Tibial nerve (tissue), 4 donors: Measurements from ENCODE around the gene ADCY2. TPM values are rescaled to one million over a fixed set of nuclear protein-coding genes. Genes with fewer than 3 reads are reported as not detected.

Source experiments
- DNase-seq, 2 donors: peaks; one replicate each; pipeline ENCODE4 v3.0.0-alpha.2; 2019; ENCODE audit warnings: low spot score in 2 of 2
- H3K27ac ChIP-seq, 4 donors: fragments of 200-600 bp; sonication (generic) in 3 of 4; one replicate each; pipeline ENCODE4 v1.5.1; 2017 to 2019; ENCODE audit warnings: mild to moderate bottlenecking in 1 of 4
- H3K27me3 ChIP-seq, 2 donors: fragments of 200-600 bp; sonication (generic) in 1 of 2; one replicate each; pipeline versions ENCODE4 v1.5.1 to v1.6.0; 2017 to 2019
- H3K36me3 ChIP-seq, 3 donors: fragments of 200-600 bp; sonication (generic); one replicate each; pipeline ENCODE4 v1.5.1; 2018 to 2019
- H3K4me1 ChIP-seq, 4 donors: fragments of 200-600 bp; sonication (generic) in 3 of 4; one replicate each; pipeline ENCODE4 v1.5.1; 2017 to 2019
- H3K4me3 ChIP-seq, 4 donors: fragments of 200-600 bp; sonication (generic) in 3 of 4; one replicate each; pipeline ENCODE4 v1.5.1; 2017 to 2019; ENCODE audit warnings: mild to moderate bottlenecking in 1 of 4, moderate library complexity in 1 of 4
- H3K9me3 ChIP-seq, 4 donors: fragments of 200-600 bp; sonication (generic) in 3 of 4; one replicate each; pipeline ENCODE4 v1.5.1; 2017 to 2019
- CTCF ChIP-seq, 5 experiments: fragments of 200-600 bp in 3 of 5; fragments of 450-650 bp in 2 of 5; sonication (generic) in 3 of 5; IDR thresholded peaks; one replicate each; pipeline ENCODE4 v1.5.1; 2016 to 2019; ENCODE audit warnings: antibody characterized with exemption in 5 of 5, mild to moderate bottlenecking in 3 of 5, moderate library complexity in 2 of 5
- EP300 ChIP-seq, 2 donors: sonication (generic); formaldehyde crosslinking; IDR thresholded peaks; one replicate each; pipeline ENCODE4 v1.6.1; 2017; ENCODE audit warnings: antibody characterized with exemption in 2 of 2, mild to moderate bottlenecking in 1 of 2
- POLR2A ChIP-seq, 2 donors: fragments of 450-650 bp; IDR thresholded peaks; one replicate each; pipeline ENCODE4 v1.6.1; 2017; ENCODE audit warnings: antibody characterized with exemption in 2 of 2, mild to moderate bottlenecking in 2 of 2, moderate library complexity in 2 of 2
- WGBS, 2 donors: methylation state at CpG; one replicate each; pipeline ENCODE4 v1.1.5; 2018; 5-methylcytosine and 5-hydroxymethylcytosine counted together
- total RNA-seq, 4 donors: library from RNA; depleted of rRNA; stranded (reverse); fragments of >200 nt; gene quantifications; one replicate each; pipeline ENCODE4 v1.1.0, GENCODE V29; 2016

Gene ADCY2
- total RNA-seq, 4 donors from 2014 or later = 4.2 to 11.8 (median 10.0) TPM

DNA sequence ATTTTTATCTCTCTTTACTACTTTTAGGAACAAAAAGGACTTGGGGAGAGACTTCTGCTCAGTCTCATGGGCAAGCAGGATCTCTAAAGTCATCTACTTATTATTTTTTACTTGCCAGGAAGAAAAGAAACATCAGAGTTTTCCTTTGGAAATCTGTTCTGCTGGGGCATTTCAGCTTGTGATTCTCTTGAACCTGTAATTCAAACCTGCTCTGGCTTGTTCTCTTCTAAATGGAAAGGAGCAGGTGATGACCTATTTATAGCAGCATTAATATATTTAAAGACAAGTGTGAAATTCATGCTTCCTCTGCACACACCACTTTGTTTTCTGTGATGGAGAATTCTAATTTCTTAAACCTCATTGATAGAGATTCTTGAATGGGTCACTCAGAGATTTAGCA, 2.0 kb downstream of the ADCY2 start:
- H3K27ac ChIP-seq = no peak overlapping the region
- H3K27me3 ChIP-seq = peaks cover 0 to 15% of the 10 kb centered on the region in 2 donors
- TF ChIP-seq EP300 (IDR thresholded peaks at IDR 0.05) = no peak
- TF ChIP-seq POLR2A (IDR thresholded peaks at IDR 0.05) = no peak
- TF ChIP-seq CTCF (IDR thresholded peaks at IDR 0.05) = no peak

GRCh38 chr5:7398596-7399280, 2.8 kb downstream of the ADCY2 start:
- TF ChIP-seq POLR2A (IDR thresholded peaks at IDR 0.05) (no peak), CTCF (IDR thresholded peaks at IDR 0.05) (no peak), EP300 (IDR thresholded peaks at IDR 0.05) (no peak)

More for the DNA sequence above, 2.0 kb downstream of the ADCY2 start:
- Histone ChIP-seq H3K36me3 (no peaks in the 10 kb centered on the region), H3K4me3 (no peak overlapping the region), H3K9me3 (no peaks in the 10 kb centered on the region), H3K4me1 (peaks cover 0 to 29% (median 0%) of the 10 kb centered on the region in 4 donors)
- DNase-seq = no peak

DNA sequence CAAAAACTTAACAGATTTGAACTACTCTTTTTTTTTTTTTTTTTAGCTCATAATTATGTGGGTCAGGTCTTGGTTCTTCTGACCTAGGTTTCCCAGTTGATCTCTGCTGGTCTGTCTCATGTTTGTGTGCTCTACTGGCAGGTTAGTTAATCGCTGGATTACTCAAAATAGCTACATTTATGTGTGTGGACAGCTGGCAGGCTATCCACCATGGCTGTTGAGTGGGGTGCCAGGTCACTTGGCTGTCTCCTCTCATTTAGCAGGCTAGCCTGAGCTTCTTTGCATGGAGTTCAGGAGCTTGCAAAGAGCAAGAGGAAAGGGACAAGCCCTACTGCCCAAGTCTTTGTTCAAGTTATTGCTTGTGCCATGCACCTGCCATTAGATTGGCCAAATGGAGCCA, 9.3 kb downstream of the ADCY2 start:
- no peak for DNase-seq
- Histone ChIP-seq H3K27ac (no peak overlapping the region), H3K4me1 (no peaks in the 10 kb centered on the region), H3K36me3 (no peaks in the 10 kb centered on the region), H3K9me3 (no peaks in the 10 kb centered on the region), H3K27me3 (no peaks in the 10 kb centered on the region), H3K4me3 (no peak overlapping the region)
- no peak for TF ChIP-seq POLR2A (IDR thresholded peaks at IDR 0.05)
- no peak for TF ChIP-seq EP300 (IDR thresholded peaks at IDR 0.05)
- TF ChIP-seq CTCF (IDR thresholded peaks at IDR 0.05) = no peak
- WGBS, 2 donors = 86 to 94% methylated on average over 1 of the region's 1 CpG

More at GRCh38 chr5:7398596-7399280, 2.8 kb downstream of the ADCY2 start:
- DNase-seq = no peak
- no peak overlapping the region for H3K27ac ChIP-seq
- no peak overlapping the region for H3K4me3 ChIP-seq
- WGBS, 2 donors = 91 to 92% methylated on average over 6 of the region's 6 CpGs
- no peaks in the 10 kb centered on the region for H3K36me3 ChIP-seq
- peaks cover 0 to 25% (median 0%) of the 10 kb centered on the region in 4 donors for H3K4me1 ChIP-seq
- H3K9me3 ChIP-seq = no peaks in the 10 kb centered on the region
- peaks cover 0 to 15% of the 10 kb centered on the region in 2 donors for H3K27me3 ChIP-seq

DNA sequence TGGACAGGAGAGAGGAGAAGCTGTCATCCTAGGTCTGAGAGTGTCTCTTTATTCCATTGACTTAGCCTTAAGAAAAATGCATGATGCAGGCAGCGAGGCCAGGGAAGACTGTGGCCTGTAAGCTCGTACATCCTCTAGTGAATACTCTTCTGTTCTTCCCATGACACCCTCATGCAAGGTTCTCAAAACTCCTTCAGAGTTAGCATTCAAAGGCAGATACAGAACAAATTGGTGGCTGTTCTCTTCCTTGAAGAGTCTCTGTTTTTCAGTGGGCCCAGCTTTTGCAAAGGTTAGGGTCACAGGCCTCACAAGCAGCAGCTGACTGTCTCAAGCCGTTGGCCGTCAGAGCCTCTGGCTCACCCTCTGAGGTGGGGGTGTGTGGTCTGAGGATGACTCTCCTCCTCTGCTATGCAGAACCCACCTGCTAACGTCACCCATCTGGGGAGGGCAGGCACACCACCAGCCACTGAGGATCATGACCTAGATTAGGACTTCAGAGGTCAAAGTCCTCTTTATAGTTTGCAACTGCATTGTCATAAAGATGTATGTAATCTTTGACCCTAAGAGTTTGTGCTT, 15.1 kb downstream of the ADCY2 start:
- Histone ChIP-seq H3K9me3 (no peaks in the 10 kb centered on the region), H3K27me3 (no peaks in the 10 kb centered on the region), H3K27ac (no peak overlapping the region), H3K36me3 (no peaks in the 10 kb centered on the region), H3K4me3 (no peak overlapping the region), H3K4me1 (no peaks in the 10 kb centered on the region)
- no peak for TF ChIP-seq CTCF (IDR thresholded peaks at IDR 0.05)
- no peak for TF ChIP-seq POLR2A (IDR thresholded peaks at IDR 0.05)
- TF ChIP-seq EP300 (IDR thresholded peaks at IDR 0.05) = no peak
- no peak for DNase-seq
- WGBS, 2 donors = 34 to 43% methylated on average over 5 of the region's 5 CpGs

DNA sequence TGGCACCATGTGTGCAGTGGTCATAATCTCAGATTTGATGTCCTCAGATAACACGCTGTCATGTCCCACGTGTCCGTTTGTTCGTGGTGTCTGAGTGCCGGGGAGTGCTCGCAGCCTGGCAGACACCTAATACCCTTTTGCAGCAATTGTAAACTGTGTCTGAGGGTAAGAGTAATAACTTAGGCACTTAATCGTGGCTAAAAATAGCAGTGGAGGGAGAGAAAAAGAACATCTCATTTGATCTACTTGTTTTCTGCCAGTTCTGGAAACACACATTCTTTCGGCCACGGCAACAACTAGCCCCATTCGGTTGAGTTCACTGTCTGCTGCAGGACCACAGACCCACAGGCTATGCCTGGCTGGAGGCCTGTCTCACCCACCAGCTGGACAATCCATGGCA, 16.5 kb downstream of the ADCY2 start:
- Histone ChIP-seq H3K27me3 (no peaks in the 10 kb centered on the region), H3K36me3 (no peaks in the 10 kb centered on the region), H3K9me3 (no peaks in the 10 kb centered on the region), H3K27ac (no peak overlapping the region), H3K4me1 (no peaks in the 10 kb centered on the region), H3K4me3 (no peak overlapping the region)
- TF ChIP-seq EP300 (IDR thresholded peaks at IDR 0.05) (no peak), POLR2A (IDR thresholded peaks at IDR 0.05) (no peak), CTCF (IDR thresholded peaks at IDR 0.05) (no peak)
- 63 to 69% methylated on average over 10 of the region's 10 CpGs for WGBS, 2 donors
- no peak for DNase-seq
